Activated CD4-positive, CD25-positive, alpha-beta regulatory T cell treated with anti-CD3 and anti-CD28 coated beads, Interleukin-2, amount 50 U/mL, for 24 hours (primary cell): ENCODE measurements around the gene CELSR2.

Source experiments
- ATAC-seq, 2 donors: fragments of 150-1000 bp; cut with Tn5 transposase; one replicate each; pipeline ENCODE4 v1.10.0; 2021; ENCODE audit warnings: mild to moderate bottlenecking in 1 of 2, moderate library complexity in 1 of 2

The CELSR2 gene

DNA sequence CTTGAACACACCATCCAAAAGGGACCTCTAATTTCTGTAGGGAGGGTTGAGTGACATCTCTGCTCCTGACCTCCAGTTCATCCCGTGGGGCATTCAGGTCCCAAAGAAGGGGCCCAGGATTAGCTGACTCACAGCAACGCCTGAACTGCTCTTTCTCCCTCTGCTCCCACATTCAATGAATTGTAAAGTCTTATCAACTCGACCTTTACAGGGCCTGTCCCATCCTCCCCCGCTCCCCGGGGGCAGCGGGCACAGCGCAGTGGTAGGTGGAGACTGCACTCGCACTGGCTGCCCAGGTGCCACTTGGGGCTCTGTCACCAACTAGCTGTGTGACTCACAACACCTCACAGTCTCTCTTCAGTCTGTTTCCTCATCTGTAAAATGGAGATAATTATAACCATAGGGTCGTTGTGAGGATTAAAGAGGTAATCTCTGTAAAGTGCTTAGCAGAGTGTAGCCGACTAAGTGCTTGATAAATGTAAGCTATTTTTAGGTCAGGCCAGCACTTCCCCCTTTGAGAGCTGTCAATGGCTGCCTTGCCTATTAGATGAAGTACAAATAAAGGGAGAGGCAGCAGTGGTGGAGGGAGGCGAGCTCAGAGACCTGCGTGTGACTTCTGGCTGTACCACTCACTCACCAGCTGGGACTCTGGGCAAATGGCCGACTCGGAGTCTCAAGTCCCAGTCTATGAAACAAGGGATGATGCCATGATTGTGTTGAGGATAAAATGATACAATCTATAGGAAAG, 58.1 kb downstream of the CELSR2 start:
- ATAC-seq: peak; percentile 25 to 33

DNA sequence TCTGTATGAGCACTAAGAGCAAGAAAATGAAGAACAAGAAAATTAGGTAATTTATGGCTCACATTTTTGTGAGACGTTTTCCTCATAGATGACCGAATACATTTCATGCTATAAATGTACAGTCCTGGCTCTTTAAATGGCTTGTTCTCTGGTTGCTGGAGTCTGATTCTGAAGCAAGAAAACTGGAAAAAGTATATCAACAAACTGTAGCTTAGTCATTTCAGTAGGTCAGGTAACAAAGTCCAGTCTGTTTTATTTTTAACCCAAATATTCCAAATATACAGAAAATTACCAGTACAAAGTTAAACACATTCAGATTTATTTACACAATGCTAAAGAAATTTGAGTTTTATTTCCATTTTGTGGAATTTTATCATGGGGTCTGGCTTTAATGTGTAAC, 60.0 kb downstream of the CELSR2 start:
- no peak for ATAC-seq

GRCh38 chr1:109312246-109312645, 62.9 kb downstream of the CELSR2 start:
- ATAC-seq: no peak

DNA sequence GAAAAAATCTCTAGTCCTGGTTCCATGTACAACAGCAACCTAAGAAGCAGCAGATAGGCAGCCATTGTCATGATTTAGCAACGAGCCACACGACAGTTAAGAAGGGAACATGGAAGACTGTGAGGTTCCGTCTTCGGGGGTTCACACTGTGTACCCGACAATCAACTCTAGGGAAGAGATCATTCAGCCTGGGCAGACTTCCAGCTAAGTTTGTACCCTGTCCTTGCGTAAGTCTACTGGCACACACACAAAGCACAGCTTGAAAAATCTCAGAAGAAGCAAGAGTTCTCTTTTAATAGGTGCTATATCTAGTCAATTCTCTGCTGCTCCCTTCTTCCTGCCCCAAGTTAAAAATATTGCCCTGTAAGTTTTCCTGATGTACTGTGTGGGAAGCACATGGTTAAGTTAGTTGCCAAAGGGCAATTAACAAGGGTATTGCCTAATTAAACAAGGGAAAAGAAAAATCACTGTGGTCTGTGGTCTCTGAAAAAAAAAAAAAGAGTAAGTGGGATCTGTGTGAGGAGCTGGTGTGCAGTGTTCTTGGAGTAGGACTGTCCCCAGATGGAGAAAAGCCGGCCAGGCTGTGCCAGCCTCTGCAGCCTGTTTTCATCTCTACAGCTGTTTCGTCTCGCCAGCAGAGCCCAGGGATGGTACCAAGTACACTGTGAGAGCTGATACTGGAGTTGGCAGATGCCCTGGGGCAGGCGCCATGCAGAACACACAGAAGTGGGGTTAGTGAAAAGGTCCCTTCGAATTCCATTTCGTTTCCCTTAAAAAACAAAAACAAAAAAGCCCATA, 63.8 kb downstream of the CELSR2 start:
- no peak for ATAC-seq

DNA sequence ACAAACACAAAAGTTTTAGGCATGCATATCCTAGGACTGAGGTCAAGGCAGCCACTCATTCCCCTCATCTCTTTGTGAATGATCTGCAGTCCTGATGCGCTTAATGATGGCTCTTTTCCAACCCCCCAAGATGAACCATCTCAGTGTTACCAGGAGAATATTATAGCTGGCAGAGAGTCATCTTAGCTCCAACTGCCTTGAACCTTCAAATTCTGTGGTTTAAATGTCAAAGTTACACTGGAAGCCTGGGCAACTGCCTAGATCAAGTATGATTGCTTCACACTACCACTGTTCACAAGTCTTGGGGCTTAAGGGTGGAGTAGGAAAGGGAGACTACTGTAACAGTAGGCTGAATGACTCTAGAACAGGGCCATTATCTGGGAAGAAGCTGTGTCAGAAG, 65.5 kb downstream of the CELSR2 start:
- no peak for ATAC-seq

DNA sequence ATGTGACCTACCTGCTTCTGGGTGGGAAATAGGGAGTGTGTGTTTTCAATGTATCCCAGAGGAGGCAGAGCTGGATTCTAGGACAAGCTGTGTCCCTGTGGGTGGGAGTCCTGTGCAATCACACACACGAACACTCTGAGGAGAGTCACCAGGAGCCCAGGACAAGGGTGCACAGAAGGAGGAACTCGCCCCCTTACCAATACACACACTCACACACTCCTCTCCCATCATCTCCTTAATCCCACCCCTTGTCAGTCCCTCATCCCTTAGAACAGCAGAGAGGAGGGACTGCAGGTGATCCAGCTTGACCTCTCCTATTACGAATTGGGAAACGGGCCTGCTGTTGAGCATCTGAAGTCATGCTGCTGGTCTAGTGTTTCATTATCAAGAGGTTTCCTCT, 65.9 kb downstream of the CELSR2 start:
- ATAC-seq: no peak

- no peak for ATAC-seq
Measured at GRCh38 chr1:109316506-109316905, 67.2 kb downstream of the CELSR2 start.

DNA sequence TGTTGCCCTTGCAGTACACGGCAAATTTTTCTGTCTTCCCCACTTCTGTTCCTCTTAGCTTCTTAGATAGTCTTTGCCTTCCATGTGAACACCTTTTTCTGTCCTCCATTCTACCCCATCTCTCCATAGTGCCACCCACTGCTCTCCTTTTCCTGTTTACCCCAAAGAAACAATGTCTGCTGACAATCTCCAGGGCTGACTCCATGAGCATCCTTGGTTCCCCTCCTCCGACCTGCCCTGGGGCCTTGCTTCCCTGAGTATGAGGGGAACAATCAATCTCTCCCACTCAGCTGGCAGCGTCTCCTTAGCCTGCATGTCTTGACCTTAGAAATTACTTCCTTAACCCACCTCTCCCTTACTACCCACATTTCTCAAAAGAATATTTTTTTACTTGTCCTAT, 69.8 kb downstream of the CELSR2 start:
- ATAC-seq: no peak

GRCh38 chr1:109322974-109323373, 73.6 kb downstream of the CELSR2 start:
- ATAC-seq: no peak
